Motor neuron (in vitro differentiated cells): ENCODE data around the gene HSPA1L. TPM values are rescaled to one million over a fixed set of nuclear protein-coding genes. Genes with fewer than 3 reads are reported as not detected.
"Not testable (repeated sequence)": the region's sequence is repeated elsewhere in the genome, so short reads cannot be mapped to it uniquely, and the experiment has no call there.

Source experiments
- ATAC-seq, 8 experiments: fragments of 200-7000 bp; cut with Tn5 transposase; replicated peaks in 6 of 8; 2 replicates each; pipeline ENCODE4 v1.8.0; 2021; ENCODE audit warnings: mild to moderate bottlenecking in 8 of 8, moderate library complexity in 8 of 8
- H3K27ac ChIP-seq, 2 donors: fragments of 250-450 bp; sonication (Bioruptor Pico); 2 replicates each; pipeline ENCODE4 v1.9.0; 2021; ENCODE audit warnings: antibody characterized with exemption in 2 of 2, mild to moderate bottlenecking in 2 of 2, moderate library complexity in 1 of 2
- H3K4me1 ChIP-seq, 2 donors: fragments of 250-450 bp; sonication (Bioruptor Pico); replicated peaks in 1 of 2; 2 replicates each; pipeline ENCODE4 v1.6.1; 2021; ENCODE audit warnings: antibody characterized with exemption in 2 of 2, mild to moderate bottlenecking in 2 of 2, moderate library complexity in 1 of 2
- H3K4me3 ChIP-seq, 5 donors: fragments of 250-450 bp; sonication (Bioruptor Pico); 2 replicates each; pipeline ENCODE4 v1.9.0; 2021; ENCODE audit warnings: antibody characterized with exemption in 5 of 5, mild to moderate bottlenecking in 5 of 5, moderate library complexity in 4 of 5
- WGBS, 10 experiments: fragments of 450-650 bp; shearing (Covaris generic); methylation state at CpG; one replicate each; pipeline ENCODE4 v1.0.0; 2022; 5-methylcytosine and 5-hydroxymethylcytosine counted together
- in situ Hi-C, 9 experiments: fragments of 400-800 bp; cut with MboI; loops; one replicate each; pipeline ENCODE4 v1.15.0; 2021; ENCODE audit warnings: low sequenced_read_pairs in 9 of 9, low pct_unique_long_range_greater_than_20kb in 2 of 9; ENCODE audit not compliant: unreplicated experiment in 9 of 9
- total RNA-seq, 8 experiments: library from RNA; unstranded; fragments of 300-600 nt; gene quantifications; 2 replicates each; pipeline versions ENCODE4 v1.2.3 to v1.2.4, GENCODE V29; 2022

The HSPA1L gene
- total RNA-seq, 8 experiments from 2014 or later, result 1.0 to 4.3 (median 3.1) TPM

GRCh38 chr6:31801031-31801927 is 13.8 kb downstream of the HSPA1L start:
- H3K4me3 ChIP-seq, H3K4me1 ChIP-seq, ATAC-seq, H3K27ac ChIP-seq, in situ Hi-C loops: not testable (repeated sequence)
- WGBS, 10 experiments, result 75 to 100% (median 97%) methylated on average over 1 to 6 of the region's 8 CpGs

- Histone ChIP-seq H3K4me3 (no peak overlapping the region), H3K4me1 (peaks cover 0 to 4% of the 10 kb centered on the region in 2 donors), H3K27ac (no peak overlapping the region)
- in situ Hi-C loops, result no loop called here
- no peak for ATAC-seq
- 37 to 100% (median 93%) methylated on average over 1 to 10 of the region's 12 CpGs; no CpG with 5 or more reads in 1 of the 10 experiments for WGBS, 10 experiments
Measured at GRCh38 chr6:31799781-31800180, 15.3 kb downstream of the HSPA1L start.

DNA sequence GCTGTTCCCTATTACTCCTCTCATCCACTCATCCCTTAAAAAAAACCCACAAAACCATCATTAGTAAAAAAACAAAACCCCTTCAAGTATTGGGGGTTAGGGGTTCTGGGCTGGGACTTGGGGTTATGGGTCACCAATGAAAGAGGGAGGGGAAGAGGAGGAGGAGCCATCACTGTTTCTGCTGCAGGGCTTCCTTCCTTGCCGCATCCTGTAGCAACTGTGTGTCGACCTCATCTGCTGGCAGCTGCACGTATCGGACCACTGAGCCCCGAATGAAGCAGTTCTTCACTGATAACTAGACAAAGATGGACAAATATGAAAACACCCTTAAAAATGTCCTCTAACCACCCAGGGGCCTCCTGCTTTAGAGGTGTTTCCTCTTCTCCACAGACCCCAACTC is 17.5 kb downstream of the HSPA1L start:
- Histone ChIP-seq H3K4me3 (no peak overlapping the region), H3K27ac (no peak overlapping the region), H3K4me1 (peaks cover 7 to 12% of the 10 kb centered on the region in 2 donors)
- ATAC-seq, result no peak
- 78 to 100% (median 85%) methylated on average over 1 to 5 of the region's 5 CpGs; no CpG with 5 or more reads in 6 of the 10 experiments for WGBS, 10 experiments
- in situ Hi-C loops, result no loop called here

GRCh38 chr6:31796993-31797385 is 18.1 kb downstream of the HSPA1L start:
- WGBS, 10 experiments, result 58 to 100% (median 83%) methylated on average over 1 to 2 of the region's 2 CpGs; no CpG with 5 or more reads in 3 of the 10 experiments
- no peak for ATAC-seq
- H3K4me1 ChIP-seq, result peaks cover 7 to 12% of the 10 kb centered on the region in 2 donors
- no peak overlapping the region for H3K4me3 ChIP-seq
- H3K27ac ChIP-seq, result no peak overlapping the region
- in situ Hi-C loops, result no loop called here

GRCh38 chr6:31795616-31796298 is 19.3 kb downstream of the HSPA1L start, which contains the start of gene VARS1:
VARS1 (minus strand) TSS chr6:31795752; CDS start chr6:31795217, 535 bp downstream.
- ATAC-seq, result peak; percentile 83 to 91 (median 86)
- Histone ChIP-seq H3K27ac (peak within 1 kb of the TSS; percentile 100), H3K4me3 (peak within 1 kb of the TSS; percentile 57 to 89 (median 76)), H3K4me1 (peaks cover 7 to 12% of the 10 kb centered on the region in 2 donors)
- in situ Hi-C loops, result no loop called here
- WGBS, 10 experiments, result 0 to 30% (median 7%) methylated on average over 2 to 19 of the region's 75 CpGs; no CpG with 5 or more reads in 4 of the 10 experiments

GRCh38 chr6:31794866-31795615 is 20.0 kb downstream of the HSPA1L start:
- Histone ChIP-seq H3K4me3 (peak overlapping the region; percentile 57 to 89 (median 76)), H3K27ac (peak overlapping the region; percentile 100), H3K4me1 (peaks cover 7 to 12% of the 10 kb centered on the region in 2 donors)
- in situ Hi-C loops, result no loop called here
- ATAC-seq, result peak; percentile 14 to 50 (median 24)
- WGBS, 10 experiments, result 0 to 20% (median 4%) methylated on average over 1 to 12 of the region's 44 CpGs; no CpG with 5 or more reads in 7 of the 10 experiments

DNA sequence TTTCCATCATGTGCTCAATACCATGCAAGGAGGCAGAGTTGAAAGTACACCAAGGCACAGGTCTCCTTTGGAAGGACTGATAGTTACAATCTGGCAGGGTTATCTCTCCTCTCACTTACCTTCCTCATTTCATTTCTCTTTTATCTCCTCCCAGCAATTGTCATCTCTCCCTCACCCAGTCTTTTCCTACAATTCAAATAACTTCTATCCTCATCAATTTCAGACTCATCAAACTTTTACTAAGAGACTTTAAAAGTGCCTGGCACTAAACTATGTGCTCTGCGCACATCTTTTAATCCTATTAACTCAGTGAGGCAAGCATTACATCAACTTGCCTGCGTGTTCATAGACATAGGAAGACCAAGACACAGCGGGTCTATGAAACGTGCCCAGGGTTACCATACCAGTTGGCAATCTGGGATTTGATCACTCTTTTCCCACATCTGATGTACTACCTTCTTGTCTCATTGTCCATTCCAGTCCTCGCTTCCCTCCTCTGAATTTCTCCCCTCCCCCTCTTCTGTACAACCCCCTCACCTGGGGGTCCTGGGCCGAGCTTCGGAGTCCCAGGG is 20.7 kb downstream of the HSPA1L start:
- WGBS, 10 experiments, result 0 to 54% (median 6%) methylated on average over 1 to 5 of the region's 7 CpGs; no CpG with 5 or more reads in 2 of the 10 experiments

GRCh38 chr6:31793927-31794245 is 21.2 kb downstream of the HSPA1L start:
- in situ Hi-C loops, H3K27ac ChIP-seq, ATAC-seq: not testable (repeated sequence)
- WGBS, 10 experiments, result 73 to 100% (median 82%) methylated on average over 2 to 6 of the region's 6 CpGs; no CpG with 5 or more reads in 1 of the 10 experiments
- Histone ChIP-seq H3K4me3 (peak overlapping the region; percentile 57 to 89 (median 76)), H3K4me1 (peaks cover 7 to 12% of the 10 kb centered on the region in 2 donors)

More for the DNA sequence above, 20.7 kb downstream of the HSPA1L start:
- Histone ChIP-seq H3K4me3 (peak overlapping the region; percentile 57 to 89 (median 76)), H3K27ac (peak overlapping the region; percentile 100), H3K4me1 (peaks cover 7 to 12% of the 10 kb centered on the region in 2 donors)
- in situ Hi-C loops, result no loop called here
- ATAC-seq, result peak in 5 of 8 experiments; percentile 0 to 8 (median 2)

GRCh38 chr6:31792761-31793171 is 22.3 kb downstream of the HSPA1L start:
- whole genome bisulfite sequencing, 10 experiments, result 38 to 100% (median 93%) methylated on average over 3 to 11 of the region's 12 CpGs; no CpG with 5 or more reads in 4 of the 10 experiments
- no peak for ATAC-seq
- in situ Hi-C loops, result no loop called here
- Histone ChIP-seq H3K27ac (no peak overlapping the region), H3K4me1 (peaks cover 7 to 12% of the 10 kb centered on the region in 2 donors), H3K4me3 (no peak overlapping the region)

- no peak overlapping the region for H3K4me3 ChIP-seq
- whole genome bisulfite sequencing, 10 experiments, result 40 to 96% (median 83%) methylated on average over 1 to 3 of the region's 3 CpGs; no CpG with 5 or more reads in 7 of the 10 experiments
- in situ Hi-C loops, result no loop called here
- H3K4me1 ChIP-seq, result peaks cover 7 to 12% of the 10 kb centered on the region in 2 donors
- H3K27ac ChIP-seq, result no peak overlapping the region
- ATAC-seq, result no peak
Measured at GRCh38 chr6:31792090-31792374, 23.1 kb downstream of the HSPA1L start.

DNA sequence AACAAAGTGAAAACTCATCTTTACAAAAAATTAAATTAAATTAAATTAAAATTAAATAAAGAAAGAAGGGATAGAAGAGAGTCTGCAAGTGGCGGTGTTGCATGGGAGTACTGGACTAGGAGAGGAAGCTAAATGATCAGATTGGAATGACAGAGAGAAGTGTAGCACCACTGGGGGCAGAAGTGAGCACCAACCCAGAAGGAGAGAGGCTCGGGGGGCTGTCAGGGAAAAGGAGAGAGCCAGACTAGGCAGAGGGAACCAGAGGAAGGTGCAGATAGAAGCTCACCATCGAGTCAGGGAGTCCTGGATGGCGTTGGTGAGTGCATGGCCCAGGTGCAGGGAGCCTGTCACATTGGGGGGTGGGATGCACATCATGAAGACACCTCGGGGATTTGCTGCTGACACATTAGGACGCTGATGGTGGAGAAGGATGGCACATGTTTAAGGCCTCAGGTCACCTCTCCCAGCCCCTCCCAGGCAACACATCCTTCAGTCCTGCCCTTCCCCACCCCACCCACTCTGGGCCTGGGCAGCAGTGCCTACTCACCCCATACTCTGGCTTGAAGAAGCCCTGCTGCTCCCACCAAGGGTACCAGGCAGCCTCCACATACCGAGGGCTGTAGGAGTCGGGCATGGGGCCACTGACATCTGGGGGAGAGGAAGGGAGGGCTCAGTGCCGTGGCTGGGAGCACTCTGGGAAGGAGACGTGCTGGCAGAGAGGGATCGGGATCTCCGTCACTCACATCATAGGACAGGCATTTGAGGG is 23.6 kb downstream of the HSPA1L start:
- in situ Hi-C loops, result no loop called here
- H3K4me3 ChIP-seq, result no peak overlapping the region
- peak in 4 of 8 experiments; percentile 3 to 35 (median 19) for ATAC-seq

GRCh38 chr6:31785475-31785874 is 29.6 kb downstream of the HSPA1L start:
- no peak for ATAC-seq
- in situ Hi-C loops, result no loop called here
- Histone ChIP-seq H3K4me1 (no peaks in the 10 kb centered on the region), H3K27ac (no peak overlapping the region), H3K4me3 (no peak overlapping the region)
- WGBS, 10 experiments, result 84 to 100% (median 98%) methylated on average over 1 to 10 of the region's 11 CpGs; no CpG with 5 or more reads in 4 of the 10 experiments

More for the DNA sequence above, 23.6 kb downstream of the HSPA1L start:
- no peak overlapping the region for H3K27ac ChIP-seq
- 28 to 100% (median 48%) methylated on average over 1 to 5 of the region's 12 CpGs for WGBS, 10 experiments
- H3K4me1 ChIP-seq, result peaks cover 7 to 12% of the 10 kb centered on the region in 2 donors
